Smooth muscle cell of the brain vasculature (primary cell): ENCODE measurements around the gene AHNAK.
"Not testable (repeated sequence)": the region's sequence is repeated elsewhere in the genome, so short reads cannot be mapped to it uniquely, and the experiment has no call there.

Experiments used
- DNase-seq: peaks from one replicate; pipeline ENCODE4 v3.0.0-alpha.2; 2012; ENCODE audit warnings: low read depth, low spot score

The AHNAK gene

GRCh38 chr11:62573592-62574362, 27.2 kb upstream of the AHNAK start, which contains the start of gene EEF1G:
Gene EEF1G (minus strand): TSS chr11:62573891. CDS start chr11:62573842, 49 bp downstream.
- DNase-seq = peak; percentile 99

DNA sequence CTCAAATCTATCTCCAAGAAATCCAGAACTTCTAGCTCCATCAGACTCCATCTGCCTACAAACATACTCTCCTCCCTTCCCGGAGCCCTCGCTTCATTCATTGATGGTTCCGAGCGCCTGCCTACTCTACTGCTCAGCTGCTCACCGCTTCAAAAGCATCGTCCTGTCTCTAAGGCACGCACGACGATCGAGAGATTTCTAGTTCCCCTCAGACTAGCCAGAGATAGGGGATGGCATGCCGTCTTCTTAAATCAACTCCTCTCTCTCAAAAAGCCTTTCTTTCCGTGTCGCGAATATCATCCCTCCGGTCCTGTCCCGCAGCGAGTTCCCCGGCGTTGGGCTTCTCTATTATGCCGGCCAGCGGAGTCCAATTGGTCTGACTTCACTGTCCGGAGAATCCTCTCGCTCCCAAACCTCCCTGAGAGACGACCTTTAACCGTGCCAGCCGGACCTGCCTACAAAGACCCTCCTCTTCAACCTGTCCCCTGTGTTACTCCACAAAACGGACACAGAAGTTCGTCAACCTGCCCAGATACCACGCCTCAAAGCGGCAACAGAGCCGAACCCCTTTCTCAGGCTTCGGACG, 26.5 kb upstream of the AHNAK start:
- no peak for DNase-seq

GRCh38 chr11:62572431-62572830, 25.8 kb upstream of the AHNAK start:
- DNase-seq = no peak

- DNase-seq = not testable (repeated sequence)
Observed at GRCh38 chr11:62571493-62571892, 24.9 kb upstream of the AHNAK start.

GRCh38 chr11:62570903-62571302, 24.3 kb upstream of the AHNAK start:
- DNase-seq = not testable (repeated sequence)

GRCh38 chr11:62569611-62570010, 23.0 kb upstream of the AHNAK start:
- DNase-seq = no peak

DNA sequence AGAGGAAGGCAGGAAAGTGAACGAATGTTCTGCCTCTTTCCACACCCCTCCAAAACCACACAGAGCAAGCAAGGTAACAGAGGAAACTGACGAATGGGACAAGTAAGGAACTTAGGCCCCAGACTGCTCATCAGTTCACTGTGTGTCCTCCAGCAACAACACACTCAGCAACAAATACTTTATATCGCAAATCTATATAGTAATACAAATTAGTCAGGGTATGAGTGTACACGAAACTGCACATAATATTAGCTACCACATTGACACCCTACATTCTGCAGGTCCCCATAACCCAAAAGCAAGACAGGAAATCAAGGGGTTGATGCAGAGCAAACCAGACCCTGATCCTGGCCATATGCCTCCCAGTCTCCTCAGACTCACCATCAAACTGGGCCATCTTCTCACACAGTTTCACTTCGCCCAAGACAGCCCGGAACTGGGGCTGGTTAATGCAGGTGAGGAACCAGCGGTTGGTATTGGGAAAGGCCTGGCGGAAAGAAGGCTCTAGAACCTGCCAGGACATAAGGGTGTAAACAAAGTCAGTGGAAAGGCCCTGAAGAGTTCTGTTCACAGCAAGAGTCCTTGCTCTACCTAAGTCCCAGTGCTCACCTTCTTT, 20.5 kb upstream of the AHNAK start:
- DNase-seq = no peak

DNA sequence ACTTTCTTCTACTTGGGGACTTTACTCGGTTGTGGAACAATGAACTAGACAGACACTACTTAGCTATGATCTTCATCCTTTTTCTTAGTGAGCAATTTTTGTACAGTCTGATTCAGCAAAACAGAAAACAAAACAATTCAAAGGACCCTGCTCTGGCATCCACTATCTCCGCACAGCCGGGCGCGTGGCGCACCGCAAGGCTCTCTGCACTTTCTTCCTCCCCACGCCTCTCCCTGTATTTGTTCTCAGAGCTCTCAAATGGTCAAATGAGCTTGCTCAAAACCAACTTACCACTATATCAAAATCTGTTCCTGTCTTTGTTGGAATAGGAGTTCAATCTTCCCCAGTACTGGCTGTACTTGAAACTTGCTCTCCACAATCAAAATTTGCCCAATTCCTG, 19.6 kb upstream of the AHNAK start:
- no peak for DNase-seq

DNA sequence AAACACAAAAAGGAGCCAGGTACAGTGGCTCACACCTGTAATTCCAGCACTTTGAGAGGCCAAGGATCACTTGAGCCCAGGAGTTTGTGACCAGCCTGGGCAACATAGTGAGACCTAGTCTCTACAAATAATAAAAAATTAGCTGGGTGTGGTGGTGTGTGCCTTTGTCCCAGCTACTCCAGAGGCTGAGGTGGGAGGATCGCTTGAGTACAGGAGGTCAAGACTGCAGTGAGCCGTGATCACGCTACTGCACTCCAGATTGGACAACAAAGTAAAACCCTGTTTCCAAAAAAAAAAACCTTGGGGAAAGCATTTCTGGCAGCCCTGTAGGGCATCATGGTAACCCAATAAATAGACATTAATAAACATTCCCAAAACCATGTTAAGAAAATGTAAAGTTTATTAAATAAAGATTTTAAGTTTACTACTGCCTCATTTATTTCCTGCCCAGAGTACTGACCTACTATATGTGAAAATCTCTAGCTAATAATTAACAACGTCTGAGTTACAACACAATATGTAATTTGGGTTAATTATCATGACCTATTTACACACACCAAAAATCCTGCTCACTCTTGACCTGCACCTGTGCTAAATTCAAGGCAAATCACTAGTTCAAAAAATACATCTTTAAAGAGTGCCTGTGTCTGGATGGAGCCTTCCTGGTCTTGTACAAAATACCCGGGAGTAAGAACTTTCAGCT, 18.6 kb upstream of the AHNAK start:
- no peak for DNase-seq

DNA sequence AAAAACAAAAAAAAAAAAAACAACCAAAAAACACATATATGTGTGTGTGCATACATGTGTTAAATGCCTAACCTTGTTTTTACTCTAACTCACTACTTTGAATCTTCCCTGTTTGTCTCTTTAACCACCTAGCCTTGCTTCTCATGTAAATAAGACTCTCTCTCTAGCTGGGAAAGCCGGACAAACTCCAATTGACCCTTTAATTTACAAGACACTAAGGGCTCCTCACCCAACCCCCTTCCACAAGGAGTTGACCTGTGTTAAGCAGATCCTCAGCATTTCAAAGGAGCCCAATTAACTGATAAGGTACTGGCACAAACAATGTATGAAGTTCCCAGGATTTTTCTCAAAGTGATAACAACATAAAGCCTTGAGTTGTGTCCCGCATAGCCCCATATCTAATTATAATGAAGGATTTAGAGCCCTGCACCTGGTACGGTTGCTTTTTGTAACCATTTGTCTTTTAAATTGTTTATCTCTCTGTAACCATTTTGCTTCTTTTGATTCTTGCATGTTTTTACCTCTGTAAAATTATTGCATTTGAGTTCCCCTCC, 15.1 kb upstream of the AHNAK start:
- DNase-seq = not testable (repeated sequence)

GRCh38 chr11:62560566-62561103, 14.0 kb upstream of the AHNAK start:
- peak; percentile 89 for DNase-seq

- DNase-seq = not testable (repeated sequence)
Observed at GRCh38 chr11:62559626-62560025, 13.0 kb upstream of the AHNAK start.

GRCh38 chr11:62559204-62559603, 12.6 kb upstream of the AHNAK start:
- no peak for DNase-seq

DNA sequence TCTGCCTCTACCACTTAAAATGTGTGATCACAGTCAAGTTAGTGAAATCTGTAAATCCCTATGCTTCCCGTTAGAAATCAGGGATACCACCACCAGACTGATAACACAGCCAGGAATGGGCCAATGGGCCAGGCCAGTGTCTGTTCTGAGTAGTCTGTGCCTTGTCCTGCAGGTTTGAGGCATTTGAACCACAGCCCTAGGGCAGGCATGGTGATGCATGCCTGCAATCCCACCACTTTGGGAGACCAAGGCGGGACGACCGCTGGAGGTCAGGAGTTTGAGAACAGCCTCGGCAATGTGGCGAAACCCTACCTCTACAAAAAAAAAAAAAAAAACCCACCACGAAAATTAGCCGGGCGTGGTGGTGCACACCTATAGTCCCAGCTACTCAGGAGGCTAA, 12.1 kb upstream of the AHNAK start:
- no peak for DNase-seq

GRCh38 chr11:62556875-62557631, 10.4 kb upstream of the AHNAK start:
- no peak for DNase-seq

DNA sequence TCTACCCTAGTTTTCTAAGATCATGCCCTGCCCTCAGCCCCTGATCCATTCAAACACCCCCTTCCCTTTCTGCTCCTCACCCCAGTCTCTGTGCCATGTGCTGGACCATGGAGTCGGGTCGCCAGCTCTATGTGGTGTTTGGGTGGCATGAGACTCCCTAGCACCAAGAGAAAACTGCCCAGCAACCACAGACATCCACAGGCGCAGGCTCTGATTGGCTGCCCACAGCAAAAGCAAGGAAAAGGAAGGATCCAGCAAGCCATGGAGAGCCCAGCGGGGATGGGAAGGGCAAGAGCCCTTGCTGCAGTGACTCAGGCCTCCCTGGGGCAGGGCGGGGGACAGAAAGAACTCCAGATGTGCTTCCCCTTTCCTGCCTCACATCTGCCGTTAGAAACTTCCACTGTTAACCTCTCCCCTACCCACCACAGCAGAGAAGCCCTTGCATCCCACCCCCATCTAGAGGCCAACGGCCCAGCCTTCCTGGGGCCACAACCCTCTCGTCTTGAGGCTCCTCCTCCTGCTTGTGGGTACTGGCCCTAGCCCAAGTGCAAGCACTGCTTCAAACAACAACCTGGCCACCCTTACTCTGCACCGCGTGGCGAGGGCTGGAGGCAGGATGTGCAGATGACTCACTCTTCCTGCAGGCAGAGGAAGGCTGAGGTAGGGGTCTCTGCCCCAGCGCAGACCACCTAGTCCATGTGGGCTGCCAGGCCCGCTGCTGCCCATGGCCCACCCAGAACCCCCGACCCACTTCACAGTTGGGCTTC, 9.7 kb upstream of the AHNAK start:
- DNase-seq = peak; percentile 97

GRCh38 chr11:62555464-62556107, 9.0 kb upstream of the AHNAK start:
- no peak for DNase-seq

DNA sequence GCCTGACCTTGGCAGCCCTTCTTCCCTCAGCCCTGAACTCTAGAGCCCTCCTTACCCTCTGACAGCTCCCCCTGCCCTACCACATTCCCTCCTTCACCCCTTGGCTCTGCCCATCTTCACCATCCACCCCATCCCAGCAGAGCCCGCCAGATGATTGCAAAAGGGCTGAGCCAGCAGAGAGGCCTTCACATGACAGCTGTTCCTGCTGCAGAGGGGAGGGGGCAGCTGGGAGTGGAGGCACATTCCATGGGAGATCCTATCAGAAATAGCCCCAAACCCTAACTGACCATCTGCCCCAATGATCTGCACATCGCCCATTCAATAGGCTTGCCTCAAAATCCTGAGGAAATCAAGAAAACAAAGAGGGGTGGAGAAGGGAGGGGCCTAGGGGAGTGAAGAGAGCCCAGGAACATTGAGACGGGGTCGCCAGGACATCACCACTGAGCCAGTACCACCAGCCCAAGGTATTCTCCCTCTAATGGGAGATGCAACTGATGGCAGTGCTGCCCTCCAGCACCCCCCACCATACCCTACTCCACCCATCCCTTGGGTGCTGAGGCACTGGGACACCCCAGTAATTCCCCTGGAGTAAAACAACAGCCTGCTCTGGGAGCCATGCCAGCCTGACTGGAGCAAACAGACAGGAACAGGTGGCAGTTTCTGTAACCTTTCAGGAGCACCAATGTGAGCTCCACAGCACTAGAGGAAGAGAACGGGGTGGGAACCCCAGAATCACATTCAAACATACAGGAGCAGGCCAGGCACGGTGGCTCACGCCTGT, 8.0 kb upstream of the AHNAK start:
- DNase-seq = no peak

- no peak for DNase-seq
Observed at GRCh38 chr11:62553839-62554361, 7.3 kb upstream of the AHNAK start.
